ENCODE data around the gene HIVEP3.

The HIVEP3 gene

DNA sequence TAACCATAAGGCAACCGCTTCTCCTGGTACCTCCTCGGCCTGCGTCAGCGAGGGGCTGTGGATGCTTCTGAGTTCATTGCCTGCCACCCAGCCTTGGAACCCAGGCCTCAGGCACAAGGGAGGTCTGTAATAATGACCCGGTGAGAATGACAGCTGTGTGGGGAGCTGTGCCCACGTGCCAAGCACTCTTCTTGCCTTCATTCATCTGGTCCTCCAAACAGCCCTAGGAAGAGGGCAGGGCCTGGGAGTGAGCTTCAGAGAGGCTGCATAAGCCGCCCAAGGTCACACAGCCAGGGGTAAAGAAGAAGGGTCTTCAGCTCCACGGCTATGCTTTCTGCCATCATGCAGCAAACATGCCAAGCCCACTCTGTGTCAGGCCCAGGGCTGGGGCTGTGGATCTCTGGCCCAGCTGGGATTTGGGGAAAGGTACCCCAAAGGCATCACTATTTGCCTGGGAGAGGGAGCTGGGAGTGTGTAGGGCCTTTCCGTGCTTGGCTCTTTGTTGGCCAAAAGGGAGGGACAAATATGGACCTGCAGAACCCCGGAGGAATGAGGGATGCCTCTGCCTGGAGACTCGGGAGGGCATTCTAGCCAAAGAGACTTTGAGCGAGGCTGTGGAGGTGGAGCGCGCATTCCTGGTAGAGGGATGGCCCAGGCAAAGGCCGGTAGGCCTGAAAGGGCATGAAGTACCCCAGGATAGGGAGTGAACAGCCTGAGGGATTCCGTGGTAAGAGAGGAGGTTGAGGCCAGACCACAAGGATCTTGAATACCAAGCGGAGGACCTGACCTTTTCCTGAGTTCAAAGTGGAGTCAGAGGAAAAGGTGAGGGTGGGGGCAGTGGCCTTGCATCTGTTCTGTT lies 424.1 kb downstream of the HIVEP3 start:
- DNase-seq (ENCODE audit: low spot score) = no peak
- Histone ChIP-seq H3K4me2 (ENCODE audit: insufficient read depth, low read length, poor library complexity, severe bottlenecking) (no peak overlapping the region), H2BK5ac (ENCODE audit: low read length) (peak overlapping the region; percentile 7), H2BK12ac (ENCODE audit: low read length) (peak overlapping the region; percentile 11), H2BK15ac (ENCODE audit: low read length) (peak overlapping the region; percentile 86), H3K18ac (ENCODE audit: low read length) (peak overlapping the region; percentile 92), H2AK5ac (ENCODE audit: low read depth, low read length) (peak overlapping the region; percentile 96), H3K9me3 (replicated peaks in 1 of 2; ENCODE audit: control insufficient read depth in 2 of 2, insufficient read depth in 1 of 2, low read depth in 1 of 2, low read length in 2 of 2) (no peaks in the 10 kb centered on the region), H2AFZ (ENCODE audit: low read length) (no peak overlapping the region), H3K27ac (replicated peaks; ENCODE audit: low read length) (no peak overlapping the region), H3K4me1 (ENCODE audit: control insufficient read depth in 2 of 2, insufficient read depth in 1 of 2, low read depth in 1 of 2, low read length in 2 of 2) (peaks cover 21 to 22% of the 10 kb centered on the region in 2 donors), H3K4me3 (ENCODE audit: low read length in 2 of 2) (no peak overlapping the region), H3K4ac (ENCODE audit: low read length) (no peak overlapping the region), H4K8ac (ENCODE audit: low read depth, low read length) (no peak overlapping the region), H3K36me3 (replicated peaks in 1 of 2; ENCODE audit: control insufficient read depth in 2 of 2, insufficient read depth in 2 of 2, low read length in 2 of 2) (no peaks in the 10 kb centered on the region), H2BK120ac (ENCODE audit: low read depth, low read length) (peak overlapping the region; percentile 1), H3K9ac (ENCODE audit: low read depth, low read length, poor library complexity) (peak overlapping the region; percentile 32), H4K91ac (ENCODE audit: low read depth, low read length, poor library complexity) (peak overlapping the region; percentile 19), H3K23ac (ENCODE audit: low read depth, low read length, poor library complexity) (no peak overlapping the region), H3K27me3 (ENCODE audit: control insufficient read depth in 3 of 3, insufficient read depth in 3 of 3, low read depth in 1 of 3, low read length in 3 of 3) (no peaks in the 10 kb centered on the region), H3K14ac (ENCODE audit: low read length) (no peak overlapping the region), H3K79me1 (ENCODE audit: low read depth, low read length) (no peaks in the 10 kb centered on the region)
- WGBS, 2 donors (ENCODE audit: extremely low coverage in 2 of 2, insufficient read length in 2 of 2, insufficient replicate concordance in 1 of 2) = no CpG with 5 or more reads among the region's 17 CpGs

DNA sequence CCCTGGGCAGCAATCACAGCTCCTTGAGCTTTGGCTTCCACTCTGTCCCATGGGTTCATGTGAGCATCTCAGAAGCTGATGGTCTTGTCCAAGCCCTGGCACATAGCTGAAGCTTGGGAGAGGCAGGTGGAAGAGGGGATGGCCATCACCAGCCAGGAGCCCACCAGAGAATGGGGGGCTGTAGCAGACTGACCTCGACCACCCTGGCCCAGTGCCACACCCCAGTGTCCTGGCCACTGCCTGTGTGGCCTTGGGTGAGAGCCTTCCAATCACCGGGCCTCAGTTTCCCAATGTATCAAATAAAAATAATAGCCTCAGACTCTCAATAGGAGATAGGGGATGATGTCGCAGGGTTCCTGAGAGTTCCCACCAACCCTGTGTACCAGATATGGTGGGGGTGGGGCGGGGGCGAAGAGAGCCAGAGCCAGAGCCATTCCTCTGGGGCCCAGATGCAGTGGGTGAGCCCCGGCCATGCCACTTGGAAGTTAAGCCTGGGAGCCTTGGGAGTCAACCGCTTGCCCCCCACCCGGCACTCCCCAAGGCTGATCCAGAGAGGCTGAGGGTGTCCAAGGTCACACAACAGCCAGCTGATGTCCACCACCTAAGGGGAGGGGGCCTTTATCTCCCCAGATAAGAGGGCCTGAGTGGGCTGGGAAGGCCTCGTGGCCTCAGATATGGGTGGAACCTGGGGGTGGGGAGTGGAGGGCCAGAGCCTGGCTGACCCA lies 424.9 kb downstream of the HIVEP3 start:
- Histone ChIP-seq H3K4me2 (ENCODE audit: insufficient read depth, low read length, poor library complexity, severe bottlenecking) (no peak overlapping the region), H3K27ac (replicated peaks; ENCODE audit: low read length) (no peak overlapping the region), H3K9ac (ENCODE audit: low read depth, low read length, poor library complexity) (peak overlapping the region; percentile 32), H3K4me3 (ENCODE audit: low read length in 2 of 2) (no peak overlapping the region), H2BK12ac (ENCODE audit: low read length) (peak overlapping the region; percentile 66), H2AK5ac (ENCODE audit: low read depth, low read length) (peak overlapping the region; percentile 96), H4K91ac (ENCODE audit: low read depth, low read length, poor library complexity) (peak overlapping the region; percentile 19), H2BK120ac (ENCODE audit: low read depth, low read length) (peak overlapping the region; percentile 26), H3K27me3 (ENCODE audit: control insufficient read depth in 3 of 3, insufficient read depth in 3 of 3, low read depth in 1 of 3, low read length in 3 of 3) (no peaks in the 10 kb centered on the region), H3K18ac (ENCODE audit: low read length) (peak overlapping the region; percentile 15), H2BK5ac (ENCODE audit: low read length) (peak overlapping the region; percentile 7), H2AFZ (ENCODE audit: low read length) (no peak overlapping the region), H3K9me3 (replicated peaks in 1 of 2; ENCODE audit: control insufficient read depth in 2 of 2, insufficient read depth in 1 of 2, low read depth in 1 of 2, low read length in 2 of 2) (no peaks in the 10 kb centered on the region), H3K4me1 (ENCODE audit: control insufficient read depth in 2 of 2, insufficient read depth in 1 of 2, low read depth in 1 of 2, low read length in 2 of 2) (peaks cover 22 to 25% of the 10 kb centered on the region in 2 donors), H3K79me1 (ENCODE audit: low read depth, low read length) (no peaks in the 10 kb centered on the region), H3K23ac (ENCODE audit: low read depth, low read length, poor library complexity) (no peak overlapping the region), H4K8ac (ENCODE audit: low read depth, low read length) (no peak overlapping the region), H3K36me3 (replicated peaks in 1 of 2; ENCODE audit: control insufficient read depth in 2 of 2, insufficient read depth in 2 of 2, low read length in 2 of 2) (no peaks in the 10 kb centered on the region), H2BK15ac (ENCODE audit: low read length) (peak overlapping the region; percentile 80), H3K14ac (ENCODE audit: low read length) (no peak overlapping the region), H3K4ac (ENCODE audit: low read length) (no peak overlapping the region)
- WGBS, 2 donors (ENCODE audit: extremely low coverage in 2 of 2, insufficient read length in 2 of 2, insufficient replicate concordance in 1 of 2) = no CpG with 5 or more reads among the region's 9 CpGs
- DNase-seq (ENCODE audit: low spot score) = no peak

DNA sequence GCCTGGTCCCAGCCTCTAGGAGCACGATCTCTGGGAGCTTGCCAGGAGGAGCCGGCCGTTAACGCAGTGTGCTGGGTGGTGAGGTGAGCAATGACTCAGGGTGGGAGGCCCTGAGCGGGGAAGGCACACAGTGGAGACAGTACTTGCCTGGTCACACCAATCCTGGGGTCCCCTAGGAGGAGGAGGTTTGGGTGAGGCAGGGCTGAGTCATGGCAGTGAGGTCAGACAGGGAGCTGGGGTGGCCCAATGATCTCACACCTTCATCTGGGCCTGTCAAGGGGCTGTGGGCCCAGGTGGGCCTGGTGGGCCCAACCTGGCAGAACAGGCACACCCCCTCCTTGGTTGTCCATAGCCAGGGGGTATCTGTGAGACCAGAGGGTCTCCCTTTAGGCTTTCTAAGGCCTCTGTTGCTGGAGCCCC lies 425.6 kb downstream of the HIVEP3 start:
- Histone ChIP-seq H2BK120ac (ENCODE audit: low read depth, low read length) (no peak overlapping the region), H3K4me1 (ENCODE audit: control insufficient read depth in 2 of 2, insufficient read depth in 1 of 2, low read depth in 1 of 2, low read length in 2 of 2) (peaks cover 23 to 26% of the 10 kb centered on the region in 2 donors), H3K79me1 (ENCODE audit: low read depth, low read length) (no peaks in the 10 kb centered on the region), H3K14ac (ENCODE audit: low read length) (no peak overlapping the region), H2AK5ac (ENCODE audit: low read depth, low read length) (peak overlapping the region; percentile 48), H2AFZ (ENCODE audit: low read length) (no peak overlapping the region), H2BK15ac (ENCODE audit: low read length) (peak overlapping the region; percentile 11), H3K27ac (replicated peaks; ENCODE audit: low read length) (no peak overlapping the region), H3K4ac (ENCODE audit: low read length) (no peak overlapping the region), H2BK5ac (ENCODE audit: low read length) (no peak overlapping the region), H4K91ac (ENCODE audit: low read depth, low read length, poor library complexity) (no peak overlapping the region), H3K9me3 (replicated peaks in 1 of 2; ENCODE audit: control insufficient read depth in 2 of 2, insufficient read depth in 1 of 2, low read depth in 1 of 2, low read length in 2 of 2) (no peaks in the 10 kb centered on the region), H3K4me2 (ENCODE audit: insufficient read depth, low read length, poor library complexity, severe bottlenecking) (no peak overlapping the region), H3K18ac (ENCODE audit: low read length) (no peak overlapping the region), H3K27me3 (ENCODE audit: control insufficient read depth in 3 of 3, insufficient read depth in 3 of 3, low read depth in 1 of 3, low read length in 3 of 3) (no peaks in the 10 kb centered on the region), H3K9ac (ENCODE audit: low read depth, low read length, poor library complexity) (no peak overlapping the region), H2BK12ac (ENCODE audit: low read length) (peak overlapping the region; percentile 96), H4K8ac (ENCODE audit: low read depth, low read length) (no peak overlapping the region), H3K4me3 (ENCODE audit: low read length in 2 of 2) (no peak overlapping the region), H3K23ac (ENCODE audit: low read depth, low read length, poor library complexity) (no peak overlapping the region), H3K36me3 (replicated peaks in 1 of 2; ENCODE audit: control insufficient read depth in 2 of 2, insufficient read depth in 2 of 2, low read length in 2 of 2) (no peaks in the 10 kb centered on the region)
- no peak for DNase-seq (ENCODE audit: low spot score)
- WGBS, 2 donors (ENCODE audit: extremely low coverage in 2 of 2, insufficient read length in 2 of 2, insufficient replicate concordance in 1 of 2) = no CpG with 5 or more reads among the region's 5 CpGs

DNA sequence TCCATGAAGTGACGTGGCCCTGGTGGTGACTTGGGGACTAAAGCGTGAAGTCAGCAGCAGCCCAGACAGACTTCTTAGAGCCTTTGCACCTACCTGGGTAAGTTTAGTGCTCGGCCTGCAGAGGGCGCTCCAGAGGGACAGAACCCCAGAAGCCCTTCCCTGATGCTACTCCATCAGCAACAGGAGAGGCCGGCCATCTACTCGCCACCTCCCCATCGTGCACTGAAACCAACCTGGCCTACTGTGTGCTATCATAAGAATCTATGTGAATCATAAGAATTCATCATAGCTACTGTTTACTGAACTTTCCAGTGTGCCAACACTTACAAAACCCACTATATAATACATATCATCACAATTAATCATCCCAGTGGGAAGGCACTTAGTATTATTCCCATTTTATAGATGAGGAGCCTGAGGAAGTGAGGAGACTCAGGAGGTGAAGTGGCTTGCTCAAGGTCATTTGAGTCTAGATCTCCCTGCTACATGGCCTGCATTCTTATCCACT lies 426.3 kb downstream of the HIVEP3 start:
- Histone ChIP-seq H3K36me3 (replicated peaks in 1 of 2; ENCODE audit: control insufficient read depth in 2 of 2, insufficient read depth in 2 of 2, low read length in 2 of 2) (no peaks in the 10 kb centered on the region), H3K27me3 (ENCODE audit: control insufficient read depth in 3 of 3, insufficient read depth in 3 of 3, low read depth in 1 of 3, low read length in 3 of 3) (no peaks in the 10 kb centered on the region), H2AK5ac (ENCODE audit: low read depth, low read length) (peak overlapping the region; percentile 32), H4K91ac (ENCODE audit: low read depth, low read length, poor library complexity) (no peak overlapping the region), H2BK120ac (ENCODE audit: low read depth, low read length) (no peak overlapping the region), H2BK5ac (ENCODE audit: low read length) (no peak overlapping the region), H3K4me2 (ENCODE audit: insufficient read depth, low read length, poor library complexity, severe bottlenecking) (no peak overlapping the region), H3K23ac (ENCODE audit: low read depth, low read length, poor library complexity) (no peak overlapping the region), H3K4me1 (ENCODE audit: control insufficient read depth in 2 of 2, insufficient read depth in 1 of 2, low read depth in 1 of 2, low read length in 2 of 2) (peaks cover 30 to 32% of the 10 kb centered on the region in 2 donors), H3K9me3 (replicated peaks in 1 of 2; ENCODE audit: control insufficient read depth in 2 of 2, insufficient read depth in 1 of 2, low read depth in 1 of 2, low read length in 2 of 2) (no peaks in the 10 kb centered on the region), H2BK15ac (ENCODE audit: low read length) (peak overlapping the region; percentile 31), H3K14ac (ENCODE audit: low read length) (no peak overlapping the region), H3K79me1 (ENCODE audit: low read depth, low read length) (no peaks in the 10 kb centered on the region), H4K8ac (ENCODE audit: low read depth, low read length) (no peak overlapping the region), H2BK12ac (ENCODE audit: low read length) (no peak overlapping the region), H3K27ac (replicated peaks; ENCODE audit: low read length) (no peak overlapping the region), H3K4ac (ENCODE audit: low read length) (no peak overlapping the region), H2AFZ (ENCODE audit: low read length) (no peak overlapping the region), H3K18ac (ENCODE audit: low read length) (peak overlapping the region; percentile 53), H3K9ac (ENCODE audit: low read depth, low read length, poor library complexity) (no peak overlapping the region), H3K4me3 (ENCODE audit: low read length in 2 of 2) (no peak overlapping the region)
- DNase-seq (ENCODE audit: low spot score) = no peak
- no CpG with 5 or more reads among the region's 7 CpGs for WGBS, 2 donors (ENCODE audit: extremely low coverage in 2 of 2, insufficient read length in 2 of 2, insufficient replicate concordance in 1 of 2)
